Glomerular endothelial cell (primary cell): ENCODE measurements around the gene LASP1. TPM values are rescaled to one million over a fixed set of nuclear protein-coding genes. Genes with fewer than 3 reads are reported as not detected.

Experiments
- DNase-seq: peaks from one replicate; pipeline ENCODE4 v3.0.0-alpha.2; 2011; ENCODE audit warnings: low read depth, low spot score; ENCODE audit errors: extremely low read depth
- total RNA-seq: library from RNA; depleted of rRNA; stranded (reverse); fragments of >200 nt; gene quantifications from 2 replicates; pipeline ENCODE4 v1.2.3, GENCODE V29; 2015

Gene LASP1
- total RNA-seq, 1 donor from 2014 or later = 399 TPM

DNA sequence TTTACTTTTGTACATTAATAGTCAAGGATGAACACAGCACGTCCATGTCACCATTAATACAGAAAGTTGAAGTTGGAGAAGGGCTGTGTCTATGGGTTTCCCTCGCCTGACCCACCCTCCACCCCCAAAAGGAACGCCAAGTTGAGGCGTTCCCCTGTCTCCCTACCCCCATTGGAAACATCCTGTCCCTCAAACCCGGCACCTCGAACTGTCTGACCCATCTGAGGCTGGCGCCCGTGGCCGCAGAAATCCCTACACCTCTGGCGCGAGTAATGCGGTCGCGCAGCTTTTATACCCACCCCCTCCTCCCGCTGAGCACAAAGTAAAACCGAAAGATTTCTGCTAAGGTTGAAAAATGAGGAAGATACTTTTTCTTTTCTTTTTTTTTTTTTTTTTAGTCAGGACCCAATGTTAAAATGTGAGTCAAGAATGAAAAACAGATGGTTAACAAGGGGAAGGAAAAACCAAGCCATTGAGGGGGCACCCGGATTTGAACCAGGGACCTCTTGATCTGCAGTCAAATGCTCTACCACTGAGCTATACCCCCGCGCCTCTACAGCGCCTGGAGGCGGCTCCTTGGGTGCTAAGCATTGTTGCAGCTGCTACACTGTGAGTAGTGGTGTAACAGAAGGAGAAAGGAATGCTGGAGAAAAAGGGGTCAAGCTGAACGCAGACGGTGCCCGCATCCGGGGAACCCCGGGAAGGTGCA is 887 bp upstream of the LASP1 start:
- no peak for DNase-seq

DNA sequence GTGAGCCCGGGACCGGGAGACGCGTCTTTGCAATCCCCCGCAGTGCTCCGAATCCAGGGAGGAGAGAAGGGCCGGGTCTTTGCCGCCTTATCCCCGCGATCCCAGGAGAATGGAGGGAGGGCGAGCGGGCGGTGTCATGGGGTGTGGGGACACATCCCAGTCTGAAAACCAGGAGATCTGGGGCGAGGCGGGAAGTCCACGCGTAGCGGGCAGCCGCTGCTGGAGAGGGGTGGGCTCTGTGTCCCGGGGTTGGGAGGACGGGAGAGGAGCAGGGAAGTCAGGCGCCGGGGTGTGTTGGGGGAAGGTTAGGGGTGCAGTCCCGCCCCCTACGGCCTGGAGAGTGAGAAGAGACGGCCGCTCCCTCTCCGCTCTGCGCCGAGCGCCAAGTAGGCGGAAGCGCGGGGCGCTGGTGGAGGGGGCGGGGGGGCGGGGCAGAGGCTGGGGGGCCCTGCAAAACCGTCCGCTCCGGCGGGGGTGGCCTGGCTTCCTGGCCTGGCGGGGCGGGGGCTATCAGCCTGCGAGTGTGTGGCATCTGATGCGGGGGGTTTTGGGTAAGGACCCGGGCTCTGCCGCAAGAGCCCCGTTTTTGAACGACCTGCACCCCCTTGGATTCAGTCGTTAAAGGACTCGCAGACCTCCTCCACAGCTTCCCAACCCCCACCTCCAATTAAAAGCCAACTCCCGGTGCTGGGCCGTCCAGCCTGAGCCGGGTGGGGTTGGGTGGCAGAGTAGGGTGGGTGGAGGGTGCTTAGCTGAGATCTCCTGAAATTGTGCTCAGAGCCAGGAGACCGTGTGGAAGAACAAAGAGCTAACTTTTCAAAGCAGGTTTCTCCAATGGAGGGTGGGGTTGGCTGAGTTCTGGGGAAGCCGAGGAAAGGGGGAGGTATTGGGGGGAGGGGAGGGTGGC is 654 bp downstream of the LASP1 start:
- DNase-seq = no peak

DNA sequence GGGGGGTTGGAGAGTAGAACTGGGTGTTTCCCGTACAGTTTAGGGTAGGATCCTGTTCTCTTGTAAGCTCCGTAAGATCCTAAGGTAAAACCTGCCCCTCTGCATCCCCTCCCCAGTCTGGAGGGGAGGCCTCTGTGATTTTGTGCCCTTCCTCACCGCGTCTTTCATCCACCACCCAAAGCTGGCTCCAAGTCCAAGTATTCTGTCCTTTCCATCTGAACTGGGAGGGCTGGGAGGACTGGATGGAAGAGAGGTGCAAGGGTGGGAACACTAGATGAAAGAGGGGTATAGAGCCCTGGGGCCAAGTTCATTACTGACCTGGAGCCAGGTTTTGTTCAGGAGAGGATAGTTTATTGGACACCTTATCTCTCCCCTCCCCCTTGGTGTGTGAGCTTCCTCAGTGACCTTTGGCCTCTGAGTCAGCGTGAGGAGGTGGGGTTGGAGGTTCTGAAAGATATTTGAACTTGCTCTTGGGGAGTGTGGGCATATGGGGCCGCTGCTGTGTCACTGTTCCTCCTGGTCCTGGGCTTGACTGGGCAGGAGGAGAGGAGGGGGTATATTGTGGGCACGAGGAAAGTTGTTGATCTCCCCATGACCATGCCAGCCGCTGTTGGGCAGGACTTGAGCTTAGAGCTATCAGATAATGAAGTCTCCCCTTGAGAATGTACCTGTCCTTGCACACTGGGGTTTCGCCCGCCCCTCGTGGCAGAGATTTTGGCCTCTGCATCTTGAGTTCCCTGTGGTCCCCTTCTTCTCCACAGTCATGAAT is 1.6 kb downstream of the LASP1 start:
- DNase-seq = no peak

DNA sequence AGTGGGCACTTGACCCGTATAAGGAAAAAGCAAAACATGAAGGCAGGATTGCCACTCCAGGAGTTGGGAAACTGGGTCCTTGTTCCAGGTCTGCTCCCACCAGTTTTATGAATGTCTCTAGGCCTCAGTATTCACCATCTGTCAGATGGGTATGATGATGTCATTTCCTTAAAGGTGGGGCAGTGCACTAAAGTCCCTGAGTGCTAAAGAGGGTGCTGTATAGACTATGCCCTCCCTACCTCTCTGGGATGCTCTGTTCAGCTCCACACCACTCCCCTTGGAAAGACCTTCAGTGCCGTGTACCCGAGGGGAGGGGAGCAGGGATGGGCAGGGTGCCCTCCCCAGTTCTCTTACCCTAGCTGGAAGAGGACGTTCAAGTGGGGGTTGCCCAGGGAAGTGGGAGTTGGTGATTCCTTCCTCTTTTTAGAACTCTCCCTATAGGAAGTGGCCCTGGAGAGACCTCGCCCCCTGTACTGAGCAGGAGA is 2.2 kb downstream of the LASP1 start:
- no peak for DNase-seq

DNA sequence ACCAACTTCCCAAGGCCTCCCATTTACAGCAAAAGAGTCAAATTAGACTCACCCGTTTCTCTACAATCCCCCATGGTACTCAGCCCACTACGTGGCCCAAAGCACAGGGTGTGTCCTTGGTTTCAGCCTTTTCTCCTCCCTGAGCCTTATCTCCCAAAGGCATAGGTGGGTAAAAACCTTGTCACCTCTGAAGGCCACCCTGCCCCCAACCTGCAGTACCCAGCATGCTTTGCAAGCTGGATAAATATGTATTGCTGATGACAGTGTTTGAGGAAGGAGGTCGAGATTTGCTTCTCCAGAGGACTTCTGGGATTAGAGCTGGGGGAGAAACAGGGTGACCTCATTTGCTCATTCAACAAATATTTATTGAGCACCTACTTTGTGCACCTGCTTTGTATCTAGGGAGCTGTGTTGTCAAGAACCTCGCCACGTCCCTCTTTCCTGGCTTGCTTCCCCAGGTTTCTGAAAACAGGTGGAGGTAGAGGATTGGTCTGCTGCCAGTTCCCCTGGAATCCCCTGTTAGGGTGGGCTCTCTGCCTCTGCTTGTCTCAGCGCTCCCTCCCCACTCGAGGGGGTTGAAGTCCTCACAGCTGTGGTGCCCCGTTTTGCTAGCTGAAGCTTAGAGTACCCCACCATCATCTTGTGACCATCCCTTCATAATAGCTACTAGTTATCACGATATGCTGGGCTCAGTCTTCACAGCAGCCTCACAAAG is 3.0 kb downstream of the LASP1 start:
- no peak for DNase-seq

DNA sequence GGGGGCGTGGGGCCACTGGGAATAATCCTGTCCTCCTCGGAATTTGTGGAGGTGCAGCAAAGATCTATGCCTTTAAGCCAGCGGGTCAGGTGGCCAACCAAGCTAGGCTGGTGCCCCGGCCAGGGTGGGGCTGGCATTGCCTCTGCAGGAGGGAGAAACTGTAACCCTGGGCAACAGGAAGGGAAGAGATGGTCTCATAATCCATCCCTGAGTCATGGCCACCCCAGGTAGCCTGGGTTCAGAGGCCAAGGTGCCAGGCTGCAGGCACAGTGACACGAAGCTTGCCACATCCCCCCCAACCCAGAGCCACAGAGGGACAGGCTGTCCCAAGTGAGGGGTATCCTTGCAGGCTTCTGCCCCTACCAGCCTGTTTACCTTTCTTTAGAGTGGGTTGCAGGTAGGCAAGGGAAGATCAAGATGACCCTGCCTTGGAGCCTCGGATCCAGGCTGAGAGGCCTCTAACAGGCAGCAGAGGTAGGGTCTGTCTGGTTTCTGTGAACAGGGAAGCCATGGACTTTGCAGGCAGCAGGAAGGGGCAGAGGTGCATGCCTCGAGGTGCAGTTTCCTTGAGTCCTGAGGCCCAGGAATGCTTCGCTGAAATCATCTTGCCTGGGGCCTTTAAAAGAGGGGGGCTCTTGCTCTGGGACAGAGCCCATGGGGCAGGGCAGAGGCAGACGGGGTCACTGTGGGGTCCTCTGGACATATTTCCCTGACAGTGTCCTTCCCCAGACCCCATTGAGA is 4.0 kb downstream of the LASP1 start:
- no peak for DNase-seq

DNA sequence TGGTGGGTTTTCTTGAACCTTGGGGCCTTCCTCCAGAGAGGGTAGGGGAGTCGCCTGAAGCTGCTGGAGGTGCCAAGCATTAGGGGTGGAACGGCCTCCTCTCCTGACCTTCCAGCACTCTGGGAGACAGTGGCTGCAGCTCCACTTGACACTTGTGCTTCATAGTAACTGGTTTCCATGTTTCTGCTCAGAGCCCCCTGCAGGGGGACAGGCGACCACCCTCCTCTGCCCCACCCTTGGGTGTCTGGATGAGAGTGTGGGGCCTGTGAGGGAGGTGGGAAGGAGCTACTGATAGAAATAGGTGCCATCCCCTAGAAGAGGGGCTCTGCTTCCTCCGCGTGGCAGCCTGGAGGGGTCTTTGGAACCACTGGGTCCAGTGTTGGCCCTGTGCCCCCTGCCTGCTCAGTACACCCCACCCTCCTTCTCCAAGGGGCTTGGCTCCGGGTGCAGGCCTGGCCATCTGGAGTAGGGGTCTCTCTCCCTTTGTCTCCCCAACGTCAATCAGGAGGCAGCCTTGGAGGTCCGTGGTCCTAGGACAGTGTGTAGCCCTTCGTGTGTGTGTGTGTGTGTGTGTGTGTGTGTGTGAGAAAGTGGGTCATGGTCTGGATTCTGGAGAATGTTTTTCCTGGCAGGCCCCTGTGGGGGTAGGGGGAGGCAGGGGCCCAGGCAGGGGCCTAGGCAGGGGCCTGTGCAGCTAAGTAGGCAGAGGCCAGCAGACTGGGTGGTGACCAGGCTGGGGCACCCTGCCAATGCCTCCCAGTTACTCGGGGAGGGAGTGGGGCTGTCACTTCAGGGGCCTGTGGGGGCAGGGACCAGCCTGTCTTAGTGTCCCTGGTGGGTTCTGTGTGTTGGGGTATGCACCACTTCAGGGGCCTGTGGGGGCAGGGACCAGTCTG is 4.9 kb downstream of the LASP1 start:
- DNase-seq = no peak

DNA sequence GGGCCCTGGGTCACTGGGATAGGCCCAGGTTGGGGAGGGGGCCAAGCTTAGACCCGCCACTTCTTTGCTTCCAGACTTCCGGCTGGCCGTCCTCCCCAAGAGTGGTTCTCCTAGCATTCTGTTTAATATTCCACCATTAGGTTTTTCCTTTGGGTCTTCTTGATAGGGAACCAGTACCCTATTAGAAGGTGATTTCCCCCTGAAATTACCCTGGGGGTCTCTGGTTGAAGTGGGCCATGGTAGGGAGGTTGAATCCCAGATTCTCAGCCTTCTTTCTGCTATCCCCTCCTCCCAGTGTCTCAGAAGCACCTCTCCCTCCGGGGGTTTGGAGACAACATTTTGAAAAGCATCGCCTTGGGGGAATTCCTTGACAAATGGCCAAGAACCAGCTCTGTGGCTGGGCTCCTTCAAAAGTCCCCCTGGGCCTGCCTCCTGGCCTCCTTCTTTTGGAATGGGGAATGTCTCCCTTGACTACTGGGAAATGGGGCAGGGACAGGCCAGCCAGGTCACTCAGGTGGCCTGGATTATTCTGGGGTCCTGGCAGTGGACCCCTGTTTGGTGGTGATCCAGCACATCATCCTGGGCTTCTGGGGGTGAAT is 5.7 kb downstream of the LASP1 start:
- no peak for DNase-seq

DNA sequence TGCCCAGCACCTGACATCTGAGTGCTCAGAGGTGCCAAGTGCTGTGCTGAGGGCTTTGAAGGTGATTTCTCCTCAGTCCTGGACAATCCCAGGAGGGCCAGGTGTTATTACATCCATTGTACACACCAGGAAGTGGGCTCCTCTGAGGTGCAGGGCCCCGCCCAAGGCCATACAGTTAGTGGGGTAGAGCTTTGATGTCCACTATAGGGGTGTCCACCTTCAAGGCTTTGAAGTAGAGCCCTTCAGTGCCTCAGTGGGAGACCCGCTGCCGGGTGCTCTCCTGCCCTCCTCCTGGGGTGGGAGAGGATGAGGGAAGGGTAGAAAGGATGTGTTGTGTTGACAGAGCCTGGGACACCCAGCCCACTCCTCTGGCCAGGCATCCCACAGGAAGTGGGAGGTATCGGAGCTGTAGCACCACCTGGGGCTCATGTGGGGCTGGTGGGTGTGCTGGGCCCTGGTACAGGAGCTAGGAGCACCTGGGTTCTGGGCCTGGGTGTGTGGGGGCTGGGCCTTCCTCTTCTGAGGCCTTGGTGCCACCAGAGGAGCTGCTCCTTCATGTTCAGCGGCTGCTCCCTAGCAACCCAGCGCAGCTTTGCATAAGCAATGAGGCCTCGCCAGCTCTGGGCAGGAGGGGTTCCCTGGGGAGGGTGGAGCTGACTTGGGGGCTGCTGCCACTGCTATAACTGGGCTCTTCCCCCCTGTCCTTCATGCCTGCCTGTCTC is 7.4 kb downstream of the LASP1 start:
- DNase-seq = no peak

DNA sequence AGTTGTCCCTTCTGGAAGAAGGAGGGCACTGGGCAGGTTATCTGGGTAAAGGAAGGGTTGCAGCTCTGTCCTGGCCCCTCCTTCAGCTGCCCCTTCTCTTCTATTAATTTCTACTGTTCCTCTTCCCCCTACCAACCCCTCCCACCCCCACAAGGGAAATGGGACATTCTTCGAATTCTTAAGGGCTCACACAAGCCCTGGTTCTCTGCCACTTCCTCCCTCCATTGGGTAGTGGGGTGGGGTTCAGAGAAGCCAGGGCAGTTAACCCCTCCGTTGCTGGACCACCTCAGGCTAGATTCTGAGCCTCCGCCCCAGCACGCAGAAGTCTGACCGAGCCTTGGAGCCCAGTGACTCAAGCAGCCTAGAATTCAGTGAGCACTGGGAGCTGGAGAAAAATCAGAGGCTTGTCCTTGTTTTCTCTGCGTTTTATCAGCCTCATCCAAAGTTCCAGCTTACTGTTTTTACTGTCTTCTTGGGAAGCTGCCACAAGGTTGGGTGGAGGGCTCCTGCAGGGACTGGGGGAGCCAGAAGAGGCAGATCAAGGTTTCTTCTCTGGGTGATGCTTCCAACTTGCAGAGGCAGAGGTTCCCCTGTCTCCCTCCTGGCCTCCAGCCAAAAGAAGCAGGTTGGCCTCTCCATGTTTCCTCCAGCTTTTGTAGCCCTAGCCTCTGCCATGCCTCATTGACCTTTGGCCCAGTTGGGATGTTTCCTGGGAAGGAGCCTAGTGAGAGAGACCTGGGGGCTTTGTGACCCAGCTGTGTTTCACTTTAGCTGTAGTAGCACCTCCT is 10.2 kb downstream of the LASP1 start:
- no peak for DNase-seq

DNA sequence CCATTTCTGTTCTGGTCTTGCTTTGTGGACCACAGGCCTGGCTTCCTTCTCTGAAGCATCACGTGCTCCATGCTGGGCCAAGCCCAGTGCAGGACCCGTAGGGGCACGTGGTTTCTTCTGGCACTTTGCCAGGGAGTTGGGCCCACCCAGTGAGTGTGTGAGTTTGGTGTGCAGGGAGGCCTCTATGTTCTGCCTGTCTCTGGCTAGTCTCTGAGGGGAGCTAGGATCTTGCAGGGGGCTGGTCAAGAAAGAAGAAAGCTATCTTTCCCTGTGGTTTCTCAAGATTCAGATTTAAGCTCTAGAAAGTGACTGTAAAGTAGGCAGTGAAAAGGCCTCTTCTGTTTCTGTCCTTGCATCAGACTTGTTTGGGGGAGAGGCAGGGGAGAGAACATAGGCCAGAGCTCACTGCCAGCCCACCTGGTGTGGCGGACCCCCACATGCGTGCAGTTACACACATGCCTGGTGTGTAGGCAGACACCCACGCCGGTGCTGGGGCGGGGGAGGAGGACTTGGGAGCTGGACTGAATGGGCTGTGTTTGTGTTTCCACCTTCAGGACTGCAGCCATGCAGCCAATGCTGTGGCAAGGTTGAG is 11.8 kb downstream of the LASP1 start:
- DNase-seq = no peak

DNA sequence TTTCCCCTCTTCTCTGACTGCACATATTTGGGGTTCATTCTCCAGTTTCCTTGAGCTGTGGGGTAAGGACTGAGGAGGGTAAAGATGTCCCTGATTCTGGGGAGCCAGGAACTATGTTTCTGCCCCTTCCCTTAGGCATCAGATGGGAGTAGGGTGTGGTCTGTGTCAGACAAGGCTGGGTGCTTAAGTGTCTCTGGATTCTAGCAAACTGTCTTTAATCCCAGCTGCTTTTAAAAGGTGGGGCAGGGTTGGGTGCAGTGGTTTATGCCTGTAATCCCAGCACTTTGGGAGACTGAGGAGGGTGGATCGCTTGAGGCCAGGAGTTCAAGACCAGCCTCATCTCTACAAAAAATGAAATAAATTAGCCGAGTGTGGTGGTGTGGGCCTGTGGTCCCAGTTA is 13.0 kb downstream of the LASP1 start:
- DNase-seq = no peak

DNA sequence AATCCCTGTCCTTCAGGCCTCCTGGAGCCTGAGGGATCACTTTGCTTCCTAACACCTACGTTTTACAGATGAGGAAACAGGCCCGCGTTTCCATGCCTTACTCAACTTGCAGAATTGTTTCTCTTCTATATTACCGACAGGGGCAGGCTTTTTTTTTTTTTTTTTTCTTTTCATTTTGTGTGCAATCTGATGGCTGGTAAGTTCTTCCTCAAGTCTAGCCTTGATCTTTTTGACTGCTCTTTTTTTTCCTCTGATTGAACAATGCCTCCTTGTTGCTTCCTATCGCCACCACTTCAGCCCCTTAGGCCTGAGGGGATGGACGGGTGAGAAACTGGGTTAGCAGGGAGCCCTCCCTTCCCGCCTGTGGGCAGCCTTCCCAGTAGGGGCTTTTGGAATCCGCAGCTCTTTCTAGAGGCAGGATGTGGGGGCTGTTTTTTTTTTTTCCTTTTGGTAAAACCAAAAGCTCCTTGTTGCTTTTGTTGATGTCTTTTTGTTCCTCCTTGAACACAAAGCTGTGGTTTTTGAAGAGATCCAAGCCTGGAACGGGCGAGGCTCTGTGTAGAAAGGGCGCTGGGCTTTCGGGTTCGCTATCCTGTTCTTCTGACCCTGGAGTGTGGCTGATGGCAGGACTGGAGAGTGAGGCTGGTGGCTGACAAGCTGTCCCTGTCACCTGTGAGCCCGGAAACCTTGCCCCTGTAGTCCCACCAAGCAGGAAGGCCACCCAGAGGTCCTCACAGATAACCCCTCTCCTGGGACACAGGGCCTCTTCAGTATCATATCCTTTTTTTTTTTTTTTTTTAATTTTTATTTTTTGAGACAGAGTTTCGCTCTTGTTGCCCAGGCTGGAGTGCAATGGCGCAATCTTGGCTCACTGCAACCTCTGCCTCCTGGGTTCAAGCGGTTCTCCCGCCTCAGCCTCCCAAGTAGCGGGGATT is 14.0 kb downstream of the LASP1 start:
- DNase-seq = no peak

DNA sequence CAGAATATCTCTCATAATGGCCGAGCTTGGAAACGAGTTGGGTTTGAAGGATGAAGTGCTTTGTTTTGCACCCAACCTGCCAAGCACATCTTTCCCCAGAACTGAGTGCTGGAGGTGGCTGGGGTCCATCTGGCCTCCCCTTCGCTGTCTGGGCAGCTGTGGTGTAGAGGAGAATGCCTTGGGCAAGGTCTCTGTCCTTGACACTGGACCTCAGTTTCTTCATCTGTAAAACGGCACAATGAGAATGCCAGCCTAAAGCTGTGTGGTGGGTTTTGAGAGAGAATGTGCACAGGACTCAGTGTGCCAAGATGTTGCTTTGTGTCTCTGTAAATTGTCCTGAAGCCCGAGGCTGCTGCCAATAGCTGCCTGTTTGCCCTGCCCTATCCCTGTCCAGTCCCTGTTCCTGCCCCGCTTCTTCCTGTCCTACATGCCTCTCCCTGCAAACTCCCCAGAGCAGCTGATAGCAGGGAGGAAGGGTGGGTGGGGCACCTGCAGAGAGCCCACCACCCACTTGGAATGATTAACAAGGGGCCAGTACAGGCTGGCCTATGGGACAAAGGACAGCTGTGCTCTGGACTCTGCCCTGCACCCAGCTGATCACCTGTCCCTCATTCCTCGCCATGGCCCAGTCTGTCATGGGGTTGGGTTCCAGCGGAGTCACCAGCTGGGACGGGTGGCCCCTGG is 15.3 kb downstream of the LASP1 start:
- no peak for DNase-seq
